Measurements from ENCODE around the gene RAPGEF2. TPM values are rescaled to one million over a fixed set of nuclear protein-coding genes. Genes with fewer than 3 reads are reported as not detected.

Gene RAPGEF2
- total and polyA plus RNA-seq, 10 of the 15 experiments (the other 5 are each of a cell fraction or from before 2014, with no cell fraction given): 0.31 to 24.0 (median 2.9) TPM

DNA sequence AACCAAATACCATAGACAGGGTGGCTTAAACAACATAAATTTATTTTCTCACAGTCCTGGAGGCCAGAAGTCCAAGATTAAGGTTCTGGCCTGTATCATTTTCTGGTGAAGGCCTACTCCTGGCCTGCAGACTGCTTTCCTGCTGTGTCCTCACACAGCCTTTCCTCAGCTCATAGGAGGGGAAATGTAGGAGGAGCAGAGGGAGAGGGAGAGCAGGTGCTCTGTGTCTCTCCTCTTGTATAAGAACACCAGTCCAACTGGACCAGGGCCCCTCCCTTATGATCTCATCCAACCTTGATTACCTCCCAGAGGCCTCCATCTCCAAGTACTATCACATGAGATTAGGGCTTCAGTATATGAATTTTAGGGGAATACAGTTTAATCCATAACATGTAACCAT, 34.3 kb downstream of the RAPGEF2 start:
- BruUV-seq (replicated peaks): no TSS peak
- SMC1A ChIA-PET (ENCODE audit: uncharacterized antibody, unreplicated experiment): interaction anchor here (0.9 to 1.0 kb wide), 2 partner anchors 14 to 29 kb away, joined by 3 to 4 read pairs; no protein-coding TSS in a partner anchor
- H3K9me3 ChIP-seq (replicated peaks; ENCODE audit: control insufficient read depth, insufficient read depth, low read length): no peaks in the 10 kb centered on the region; the same call in 2 of the 3 replicates

DNA sequence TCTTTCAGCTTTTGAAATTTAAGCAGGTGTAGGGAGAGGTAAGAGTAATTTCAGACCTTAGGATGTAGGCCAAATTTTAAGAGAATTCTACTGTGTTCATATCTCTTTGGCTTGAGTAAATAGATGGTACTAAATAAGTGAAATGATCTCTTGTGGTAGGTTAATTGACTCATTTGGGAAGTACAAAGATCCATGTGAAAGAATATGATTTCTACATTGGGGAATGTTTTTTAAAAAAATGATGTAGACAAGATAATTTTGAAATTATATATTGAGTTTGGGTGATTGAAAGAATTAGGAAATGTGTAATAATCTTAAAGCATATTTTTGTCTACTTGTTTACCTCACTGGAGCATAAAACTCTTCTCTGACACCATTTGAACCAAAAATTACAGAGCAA, 35.6 kb downstream of the RAPGEF2 start:
- no TSS peak for BruUV-seq (replicated peaks)
- ChIA-PET CTCF (interaction anchor here (0.9 to 1.4 kb wide), 2 partner anchors 12 to 18 kb away, joined by 4 to 5 read pairs; no protein-coding TSS in a partner anchor), RAD21 (ENCODE audit: unreplicated experiment) (interaction anchor here (1.0 kb wide), 1 partner anchor 280 kb away, joined by 4 read pairs; no protein-coding TSS in a partner anchor), SMC1A (ENCODE audit: uncharacterized antibody, unreplicated experiment) (interaction anchor here (0.8 to 1.1 kb wide), 3 partner anchors 11 to 282 kb away, joined by 3 to 4 read pairs (median 3); no protein-coding TSS in a partner anchor), POLR2A (no interaction called here)
- Histone ChIP-seq H3K27me3 (replicated peaks in 1 of 2; ENCODE audit: control insufficient read depth in 2 of 2, insufficient read depth in 2 of 2, low read length in 1 of 2) (no peaks in the 10 kb centered on the region), H3K79me2 (ENCODE audit: control insufficient read depth, insufficient read depth, low read length) (peaks cover 55% of the 10 kb centered on the region), H3K4me3 (no peak overlapping the region), H2AFZ (ENCODE audit: control insufficient read depth, low read depth, low read length) (no peak overlapping the region), H3K36me3 (ENCODE audit: control insufficient read depth in 2 of 2, insufficient read depth in 2 of 2, low read length in 1 of 2) (no peaks in the 10 kb centered on the region), H3K4me2 (ENCODE audit: control insufficient read depth, insufficient read depth) (no peak overlapping the region), H3K27ac (ENCODE audit: control insufficient read depth, insufficient read depth) (no peak overlapping the region), H3K4me1 (ENCODE audit: control insufficient read depth, insufficient read depth, low read length) (peaks cover 8% of the 10 kb centered on the region), H3K9me3 (replicated peaks; ENCODE audit: control insufficient read depth, insufficient read depth, low read length) (no peaks in the 10 kb centered on the region; the same call in 2 of the 3 replicates), H3K9ac (ENCODE audit: control insufficient read depth, insufficient read depth, low read length) (no peak overlapping the region), H4K20me1 (ENCODE audit: control insufficient read depth, insufficient read depth) (no peaks in the 10 kb centered on the region)
- DNase-seq (ENCODE audit: low read depth, low spot score): no peak
- in situ Hi-C loops (cut with MboI): no loop called here
- no peak for FAIRE-seq
- intact Hi-C loops (cut with micrococcal nuclease; ENCODE audit: unreplicated experiment): no loop called here
- ATAC-seq: no peak
- TF ChIP-seq, protein P1, sequence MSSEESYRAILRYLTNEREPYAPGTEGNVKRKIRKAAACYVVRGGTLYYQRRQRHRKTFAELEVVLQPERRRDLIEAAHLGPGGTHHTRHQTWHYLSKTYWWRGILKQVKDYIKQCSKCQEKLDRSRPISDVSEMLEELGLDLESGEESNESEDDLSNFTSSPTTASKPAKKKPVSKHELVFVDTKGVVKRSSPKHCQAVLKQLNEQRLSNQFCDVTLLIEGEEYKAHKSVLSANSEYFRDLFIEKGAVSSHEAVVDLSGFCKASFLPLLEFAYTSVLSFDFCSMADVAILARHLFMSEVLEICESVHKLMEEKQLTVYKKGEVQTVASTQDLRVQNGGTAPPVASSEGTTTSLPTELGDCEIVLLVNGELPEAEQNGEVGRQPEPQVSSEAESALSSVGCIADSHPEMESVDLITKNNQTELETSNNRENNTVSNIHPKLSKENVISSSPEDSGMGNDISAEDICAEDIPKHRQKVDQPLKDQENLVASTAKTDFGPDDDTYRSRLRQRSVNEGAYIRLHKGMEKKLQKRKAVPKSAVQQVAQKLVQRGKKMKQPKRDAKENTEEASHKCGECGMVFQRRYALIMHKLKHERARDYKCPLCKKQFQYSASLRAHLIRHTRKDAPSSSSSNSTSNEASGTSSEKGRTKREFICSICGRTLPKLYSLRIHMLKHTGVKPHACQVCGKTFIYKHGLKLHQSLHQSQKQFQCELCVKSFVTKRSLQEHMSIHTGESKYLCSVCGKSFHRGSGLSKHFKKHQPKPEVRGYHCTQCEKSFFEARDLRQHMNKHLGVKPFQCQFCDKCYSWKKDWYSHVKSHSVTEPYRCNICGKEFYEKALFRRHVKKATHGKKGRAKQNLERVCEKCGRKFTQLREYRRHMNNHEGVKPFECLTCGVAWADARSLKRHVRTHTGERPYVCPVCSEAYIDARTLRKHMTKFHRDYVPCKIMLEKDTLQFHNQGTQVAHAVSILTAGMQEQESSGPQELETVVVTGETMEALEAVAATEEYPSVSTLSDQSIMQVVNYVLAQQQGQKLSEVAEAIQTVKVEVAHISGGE (CRISPR knock-in tag; IDR thresholded peaks at IDR 0.05): no peak
- TF ChIP-seq, protein P2, sequence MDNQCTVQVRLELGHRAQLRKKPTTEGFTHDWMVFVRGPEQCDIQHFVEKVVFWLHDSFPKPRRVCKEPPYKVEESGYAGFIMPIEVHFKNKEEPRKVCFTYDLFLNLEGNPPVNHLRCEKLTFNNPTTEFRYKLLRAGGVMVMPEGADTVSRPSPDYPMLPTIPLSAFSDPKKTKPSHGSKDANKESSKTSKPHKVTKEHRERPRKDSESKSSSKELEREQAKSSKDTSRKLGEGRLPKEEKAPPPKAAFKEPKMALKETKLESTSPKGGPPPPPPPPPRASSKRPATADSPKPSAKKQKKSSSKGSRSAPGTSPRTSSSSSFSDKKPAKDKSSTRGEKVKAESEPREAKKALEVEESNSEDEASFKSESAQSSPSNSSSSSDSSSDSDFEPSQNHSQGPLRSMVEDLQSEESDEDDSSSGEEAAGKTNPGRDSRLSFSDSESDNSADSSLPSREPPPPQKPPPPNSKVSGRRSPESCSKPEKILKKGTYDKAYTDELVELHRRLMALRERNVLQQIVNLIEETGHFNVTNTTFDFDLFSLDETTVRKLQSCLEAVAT (IDR thresholded peaks at IDR 0.05): no peak
- no peak for TF ChIP-seq MEF2B (IDR thresholded peaks at IDR 0.05; ENCODE audit: partially characterized antibody, poor library complexity, severe bottlenecking)

More for the DNA sequence above, 34.3 kb downstream of the RAPGEF2 start:
- TF ChIP-seq, protein P3, sequence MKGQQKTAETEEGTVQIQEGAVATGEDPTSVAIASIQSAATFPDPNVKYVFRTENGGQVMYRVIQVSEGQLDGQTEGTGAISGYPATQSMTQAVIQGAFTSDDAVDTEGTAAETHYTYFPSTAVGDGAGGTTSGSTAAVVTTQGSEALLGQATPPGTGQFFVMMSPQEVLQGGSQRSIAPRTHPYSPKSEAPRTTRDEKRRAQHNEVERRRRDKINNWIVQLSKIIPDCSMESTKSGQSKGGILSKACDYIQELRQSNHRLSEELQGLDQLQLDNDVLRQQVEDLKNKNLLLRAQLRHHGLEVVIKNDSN (IDR thresholded peaks at IDR 0.05; ENCODE audit: borderline replicate concordance, extremely low read length, insufficient read depth, low read depth, low read length): no peak
- TF ChIP-seq SUZ12 (IDR thresholded peaks at IDR 0.05; ENCODE audit: unreplicated experiment) (no peak), ZNF622 (IDR thresholded peaks at IDR 0.05) (no peak), ZBED1 (IDR thresholded peaks at IDR 0.05; ENCODE audit: borderline replicate concordance) (no peak), ZNF384 (IDR thresholded peaks at IDR 0.05; ENCODE audit: borderline replicate concordance, low read depth, low read length) (no peak), STAT1 (conservative IDR thresholded peaks at IDR 0.05) (no peak), PAX8 (IDR thresholded peaks at IDR 0.05) (no peak), ZNF207 (IDR thresholded peaks at IDR 0.05; ENCODE audit: borderline replicate concordance) (no peak)
- TF ChIP-seq, protein P4, sequence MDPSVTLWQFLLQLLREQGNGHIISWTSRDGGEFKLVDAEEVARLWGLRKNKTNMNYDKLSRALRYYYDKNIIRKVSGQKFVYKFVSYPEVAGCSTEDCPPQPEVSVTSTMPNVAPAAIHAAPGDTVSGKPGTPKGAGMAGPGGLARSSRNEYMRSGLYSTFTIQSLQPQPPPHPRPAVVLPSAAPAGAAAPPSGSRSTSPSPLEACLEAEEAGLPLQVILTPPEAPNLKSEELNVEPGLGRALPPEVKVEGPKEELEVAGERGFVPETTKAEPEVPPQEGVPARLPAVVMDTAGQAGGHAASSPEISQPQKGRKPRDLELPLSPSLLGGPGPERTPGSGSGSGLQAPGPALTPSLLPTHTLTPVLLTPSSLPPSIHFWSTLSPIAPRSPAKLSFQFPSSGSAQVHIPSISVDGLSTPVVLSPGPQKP (IDR thresholded peaks at IDR 0.05; ENCODE audit: low read depth, low read length): no peak
- H3K36me3 ChIP-seq (ENCODE audit: control insufficient read depth in 2 of 2, insufficient read depth in 2 of 2, low read length in 1 of 2): no peaks in the 10 kb centered on the region
- CTCF ChIA-PET: interaction anchor here (1.4 kb wide), 1 partner anchor 13 kb away, joined by 4 read pairs; no protein-coding TSS in a partner anchor
- RAD21 ChIA-PET (ENCODE audit: unreplicated experiment): no interaction called here
- H3K4me3 ChIP-seq: no peak overlapping the region
- ATAC-seq (no peak), DNase-seq (ENCODE audit: low read depth, low spot score) (no peak), FAIRE-seq (no peak)
- in situ Hi-C loops (cut with MboI): no loop called here
- H3K4me1 ChIP-seq (ENCODE audit: control insufficient read depth, insufficient read depth, low read length): peaks cover 7% of the 10 kb centered on the region
- no peak overlapping the region for H2AFZ ChIP-seq (ENCODE audit: control insufficient read depth, low read depth, low read length)
- H3K4me2 ChIP-seq (ENCODE audit: control insufficient read depth, insufficient read depth): no peak overlapping the region
- H3K27me3 ChIP-seq (replicated peaks in 1 of 2; ENCODE audit: control insufficient read depth in 2 of 2, insufficient read depth in 2 of 2, low read length in 1 of 2): no peaks in the 10 kb centered on the region
- no peaks in the 10 kb centered on the region for H4K20me1 ChIP-seq (ENCODE audit: control insufficient read depth, insufficient read depth)
- peaks cover 50% of the 10 kb centered on the region for H3K79me2 ChIP-seq (ENCODE audit: control insufficient read depth, insufficient read depth, low read length)
- POLR2A ChIA-PET: no interaction called here
- no peak overlapping the region for H3K9ac ChIP-seq (ENCODE audit: control insufficient read depth, insufficient read depth, low read length)
- no peak overlapping the region for H3K27ac ChIP-seq (ENCODE audit: control insufficient read depth, insufficient read depth)
- intact Hi-C loops (cut with micrococcal nuclease; ENCODE audit: unreplicated experiment): no loop called here
